H7 (cell line): ENCODE data around the gene OLIG3. TPM values are rescaled to one million over a fixed set of nuclear protein-coding genes. Genes with fewer than 3 reads are reported as not detected.
A peak's percentile ranks its signal among the peaks of the same experiment; 100 is the strongest.

Experiments
- DNase-seq: peaks from one replicate; pipeline ENCODE4 v3.0.0; 2012
- H3K27me3 ChIP-seq: 2 replicates; pipeline ENCODE4 v1.6.0; 2011; ENCODE audit warnings: mild to moderate bottlenecking, low read length; ENCODE audit not compliant: control insufficient read depth, insufficient read depth
- H3K36me3 ChIP-seq: replicated peaks from 2 replicates; pipeline ENCODE4 v1.5.1; 2011; ENCODE audit warnings: low read length; ENCODE audit not compliant: control insufficient read depth, insufficient read depth
- H3K4me3 ChIP-seq: 2 replicates; pipeline ENCODE4 v1.5.1; 2011; ENCODE audit warnings: low read depth, mild to moderate bottlenecking, control low read depth, low read length, moderate library complexity; ENCODE audit not compliant: insufficient read depth
- total RNA-seq: library from RNA; depleted of rRNA; stranded (reverse); fragments of >200 nt; shearing (Covaris generic); gene quantifications from 2 replicates; pipeline ENCODE4 v1.2.3, GENCODE V29; 2014

The OLIG3 gene
- total RNA-seq, 1 experiment from 2014 or later: 0.28 TPM

DNA sequence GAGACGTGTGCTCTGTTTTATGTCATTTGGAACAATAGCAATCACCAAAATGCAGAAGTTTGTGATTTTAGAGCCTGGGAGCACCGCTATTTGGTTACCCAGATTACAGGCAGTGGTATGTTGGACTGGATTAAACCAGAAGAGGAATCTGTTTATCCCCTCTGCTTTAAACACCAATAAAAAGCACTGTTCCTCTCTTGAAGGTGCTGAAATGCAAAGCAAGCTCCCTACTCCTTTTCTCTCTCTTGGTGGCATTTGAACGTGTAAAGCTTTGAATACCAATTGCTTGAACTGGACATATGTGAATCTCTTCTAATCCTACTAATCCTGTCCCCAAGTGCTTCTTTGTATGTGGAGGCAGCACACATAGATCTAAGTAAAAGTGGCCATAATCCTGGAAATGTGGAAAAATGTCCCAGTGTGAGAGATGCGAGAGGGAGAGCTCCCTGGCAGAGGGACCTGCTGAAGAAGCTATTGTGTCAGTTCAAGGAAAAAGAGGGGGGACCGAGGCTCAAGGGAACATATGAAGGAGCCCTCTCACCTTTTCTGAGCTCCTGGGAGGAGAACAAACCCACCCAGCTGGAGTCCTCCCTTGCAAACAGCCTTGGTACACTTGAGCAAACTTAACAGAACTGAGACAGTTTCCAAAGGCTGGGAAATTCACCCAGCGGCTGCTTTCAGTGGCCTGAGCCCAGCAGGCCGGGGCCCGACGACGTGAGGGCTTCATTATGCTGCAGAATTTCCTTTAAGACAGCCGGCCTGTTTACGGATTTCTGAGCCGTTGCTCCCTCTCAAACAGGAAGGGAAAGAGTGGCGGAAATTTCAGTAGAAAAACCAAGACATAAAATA is 18.8 kb upstream of the OLIG3 start:
- Histone ChIP-seq H3K36me3 (no peaks in the 10 kb centered on the region), H3K4me3 (no peak overlapping the region), H3K27me3 (peaks cover 3% of the 10 kb centered on the region; the same call in 1 of the 2 replicates)
- DNase-seq: peak; percentile 61

DNA sequence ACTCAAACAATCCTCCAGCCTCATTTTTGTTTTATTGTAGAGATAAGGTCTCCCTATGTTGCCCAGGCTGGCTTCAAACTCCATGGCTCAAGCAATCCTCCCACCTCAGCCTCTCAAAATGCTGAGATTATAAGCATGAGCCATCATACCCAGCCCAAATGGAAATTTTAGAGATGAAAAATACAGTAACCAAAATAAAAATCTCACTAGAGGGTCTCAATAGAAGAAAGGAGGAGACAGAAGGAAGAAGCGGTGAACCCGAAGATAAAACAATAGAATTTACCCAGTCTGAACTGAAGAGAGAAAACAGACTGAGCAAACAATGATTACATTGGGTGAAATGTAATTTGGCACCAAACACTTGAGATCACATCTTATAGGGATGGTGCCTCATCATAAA is 16.7 kb upstream of the OLIG3 start:
- Histone ChIP-seq H3K36me3 (no peaks in the 10 kb centered on the region), H3K4me3 (no peak overlapping the region), H3K27me3 (no peaks in the 10 kb centered on the region; the same call in none of the 2 replicates)
- DNase-seq: no peak

DNA sequence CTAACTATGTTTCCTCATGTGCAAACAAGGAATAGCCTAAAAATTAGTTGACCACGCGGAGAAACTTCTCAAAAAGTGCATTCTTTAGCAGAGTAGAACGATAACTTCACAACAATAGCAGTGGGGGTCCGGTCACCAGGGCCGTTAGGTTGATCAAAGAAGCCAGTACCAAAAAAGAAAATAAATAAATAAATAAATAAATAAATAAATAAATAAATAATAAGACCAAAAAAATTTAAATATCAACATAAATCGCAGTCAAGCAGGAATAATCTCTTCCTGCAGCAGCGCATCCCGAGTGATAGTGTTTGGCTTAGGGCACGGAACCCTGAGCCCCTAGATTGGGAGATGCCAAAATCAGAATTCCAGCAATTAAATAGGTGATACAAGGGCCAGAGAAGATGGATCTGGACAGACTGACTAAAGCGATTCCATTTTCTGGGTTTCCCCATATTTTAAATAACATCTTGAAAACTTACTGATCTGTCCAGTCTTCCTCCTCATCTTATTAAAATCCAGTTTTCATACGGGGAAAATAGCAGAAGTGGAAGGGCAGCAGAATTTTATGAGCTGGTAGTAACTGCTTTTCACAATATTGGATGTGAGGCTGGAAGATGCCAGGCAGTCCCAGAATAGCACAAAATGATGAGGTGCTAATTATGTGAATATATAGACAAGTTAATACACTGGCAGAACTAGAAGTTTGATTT is 4.4 kb upstream of the OLIG3 start:
- Histone ChIP-seq H3K36me3 (no peaks in the 10 kb centered on the region), H3K27me3 (peaks cover 77% of the 10 kb centered on the region), H3K4me3 (no peak overlapping the region; the same call in 1 of the 2 replicates)
- no peak for DNase-seq

DNA sequence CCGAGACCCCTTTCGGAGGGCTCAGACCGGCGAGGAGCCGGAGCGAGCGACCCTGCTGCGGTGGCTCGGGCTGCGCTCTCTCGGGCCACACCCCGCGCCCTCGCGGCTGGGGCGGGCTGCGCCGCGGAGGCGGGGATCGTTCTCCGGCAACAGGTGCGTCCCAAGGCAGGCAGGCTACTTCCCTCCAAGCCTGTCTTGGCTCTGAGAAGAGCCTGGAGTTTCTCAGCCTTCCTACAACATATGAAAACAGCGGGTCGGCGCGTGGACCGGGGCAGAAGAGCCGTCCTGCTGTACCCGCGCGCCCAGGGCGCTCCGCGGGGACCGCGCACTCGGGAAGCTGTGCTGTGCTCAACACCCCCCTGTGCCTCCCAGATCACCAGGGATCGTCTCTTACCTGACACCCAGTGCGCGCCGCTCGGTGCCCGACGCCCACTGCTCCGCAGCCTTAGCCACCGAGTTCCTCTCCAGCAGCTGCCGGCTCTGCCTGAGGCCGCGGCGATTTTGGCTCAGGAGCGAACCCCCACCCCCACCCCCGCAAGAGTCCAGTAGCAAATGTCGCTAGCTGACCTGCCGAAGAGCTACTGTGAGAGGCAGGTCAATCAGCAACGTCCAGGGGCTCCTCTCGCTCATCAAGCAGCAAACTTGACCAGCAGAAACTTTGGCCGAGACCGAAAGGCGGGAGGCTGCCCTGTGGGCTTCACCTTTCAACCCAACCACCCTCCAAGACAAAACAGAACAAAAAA is 3.7 kb upstream of the OLIG3 start:
- Histone ChIP-seq H3K36me3 (no peaks in the 10 kb centered on the region), H3K27me3 (peaks cover 85% of the 10 kb centered on the region), H3K4me3 (peak overlapping the region; percentile 43)
- peak; percentile 86 for DNase-seq

DNA sequence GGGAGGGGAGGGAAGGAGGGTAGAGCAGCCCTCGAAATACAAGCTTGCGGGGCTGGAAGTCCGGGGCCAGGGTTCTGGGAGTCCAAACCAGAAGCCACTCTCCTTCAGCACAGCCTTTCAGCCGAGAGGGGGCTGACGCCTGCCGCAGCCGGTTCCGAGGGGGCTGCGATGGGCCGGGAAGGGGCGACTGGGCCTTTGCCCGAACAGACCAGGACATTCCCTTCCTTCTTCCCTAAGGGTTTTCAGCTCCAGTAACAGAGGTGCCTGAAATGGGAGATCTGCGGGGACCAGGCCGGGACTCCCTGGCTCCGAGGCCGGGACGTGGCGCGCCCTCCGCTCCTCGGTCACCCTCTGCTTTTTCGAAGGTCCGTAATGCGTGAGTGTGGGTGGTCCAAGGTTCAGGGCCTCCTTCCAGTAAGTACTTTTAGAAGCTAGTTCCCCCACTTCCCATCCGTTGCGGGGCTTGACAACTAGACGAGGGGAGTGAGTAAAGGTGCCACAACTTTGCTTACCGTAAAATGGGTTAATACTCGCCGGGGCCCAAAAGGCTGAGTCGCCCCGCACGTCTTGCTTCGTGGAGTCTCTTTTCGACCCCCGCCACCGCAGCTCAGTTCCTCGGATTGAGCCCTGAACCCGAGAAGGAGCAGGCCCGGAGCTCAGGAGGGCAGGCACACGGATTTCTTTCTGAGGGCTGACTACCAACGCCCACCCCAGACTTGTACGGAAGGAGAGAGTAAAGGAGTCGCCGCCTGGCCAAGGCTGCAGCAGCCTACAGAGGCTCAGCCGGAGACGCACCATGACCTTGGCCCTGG is 2.9 kb upstream of the OLIG3 start:
- H3K36me3 ChIP-seq: no peaks in the 10 kb centered on the region
- H3K4me3 ChIP-seq: peak overlapping the region; percentile 43
- DNase-seq: peak; percentile 71
- H3K27me3 ChIP-seq: peaks cover 92% of the 10 kb centered on the region

DNA sequence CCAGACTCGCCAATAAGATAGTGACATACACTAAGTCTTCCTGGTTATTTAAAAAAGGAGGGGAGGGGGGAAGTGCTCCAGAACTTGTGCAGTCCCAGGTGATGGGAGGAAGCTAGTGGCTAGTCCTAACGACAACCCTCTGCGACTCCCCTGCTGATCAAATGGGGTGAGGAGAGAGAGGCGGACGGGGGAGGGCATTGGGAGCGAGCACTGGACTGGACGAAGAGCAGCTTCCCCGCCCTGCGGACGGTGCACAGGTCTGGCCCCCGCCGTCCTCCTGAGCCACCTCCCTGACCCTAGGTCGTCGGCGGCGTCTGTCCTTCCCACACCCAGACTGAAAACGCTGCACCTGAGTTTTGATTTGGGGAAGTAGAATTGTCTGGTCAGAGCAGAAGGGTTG is 2.2 kb upstream of the OLIG3 start:
- peak; percentile 75 for DNase-seq
- Histone ChIP-seq H3K36me3 (no peaks in the 10 kb centered on the region), H3K4me3 (peak overlapping the region; percentile 32; the same call in 1 of the 2 replicates), H3K27me3 (peaks cover 97% of the 10 kb centered on the region)

DNA sequence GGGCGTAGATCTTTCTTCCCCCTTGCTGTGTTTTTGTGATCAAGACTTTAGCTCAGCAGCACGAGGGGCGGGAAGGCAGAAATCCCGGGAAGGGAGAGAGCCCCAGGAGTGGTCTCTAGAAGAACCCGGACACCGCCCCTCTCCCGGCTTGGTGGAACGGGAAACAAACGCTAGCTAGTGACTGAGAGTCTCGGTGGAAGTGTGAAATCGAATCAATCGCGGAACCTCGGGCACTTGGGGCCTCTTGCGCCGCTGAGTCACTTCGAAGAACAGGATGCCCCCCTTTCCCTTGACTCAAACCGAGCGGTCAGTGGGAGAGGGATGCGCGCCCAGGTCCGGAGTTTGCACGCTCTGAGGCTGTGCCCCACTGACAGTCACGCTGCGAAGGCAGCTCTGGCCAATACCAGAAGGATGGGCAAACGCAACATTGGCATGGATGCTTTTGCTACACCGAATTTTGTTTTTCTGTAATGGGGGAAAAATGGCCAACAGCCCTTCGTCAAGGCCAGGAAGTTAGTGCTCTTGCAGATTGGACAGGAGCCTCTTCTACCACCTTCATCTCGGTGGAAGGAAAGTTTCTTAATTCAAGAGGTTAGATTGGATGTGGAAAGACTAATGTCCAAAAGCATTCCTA is 1.6 kb upstream of the OLIG3 start:
- H3K4me3 ChIP-seq: peak overlapping the region; percentile 32
- peak; percentile 81 for DNase-seq
- peaks cover 99% of the 10 kb centered on the region for H3K27me3 ChIP-seq

DNA sequence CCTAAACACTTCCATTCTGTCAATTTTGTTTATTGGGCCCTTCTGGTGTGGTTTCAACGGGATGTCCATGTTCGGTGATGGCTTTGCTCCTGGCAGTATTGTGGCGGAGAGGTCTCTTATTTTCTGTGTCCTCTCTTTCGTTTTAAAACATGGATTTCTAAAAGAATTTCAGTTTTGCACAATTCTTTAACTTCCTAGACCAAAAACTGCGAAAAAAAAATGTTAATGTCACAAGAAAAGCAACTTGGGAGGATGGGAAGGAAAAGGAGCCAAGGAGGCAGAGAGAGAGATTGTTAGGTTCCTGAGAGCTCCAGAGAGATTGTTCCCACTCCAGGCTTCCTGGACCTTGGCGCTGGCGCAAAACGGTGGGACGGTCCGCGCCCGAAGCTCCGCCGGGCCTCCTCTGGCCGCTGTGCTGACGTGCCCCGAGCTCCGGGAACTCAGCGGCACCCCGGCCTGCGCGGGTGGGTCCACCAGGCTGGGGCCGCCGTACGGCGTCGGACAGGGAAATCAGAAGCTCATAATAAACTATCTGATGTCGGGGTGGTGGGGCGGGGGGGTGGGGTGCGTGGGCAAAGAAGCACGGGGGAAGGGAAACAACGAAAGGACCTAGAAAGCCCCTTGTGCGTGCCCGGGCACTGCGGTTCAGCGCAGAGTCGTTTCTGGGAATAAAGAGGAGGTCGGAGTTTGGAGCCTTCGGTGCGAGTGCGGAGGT is 951 bp upstream of the OLIG3 start:
- Histone ChIP-seq H3K36me3 (no peaks in the 10 kb centered on the region), H3K27me3 (peaks cover 99% of the 10 kb centered on the region), H3K4me3 (peak overlapping the region; percentile 32)
- DNase-seq: peak; percentile 73

More for the DNA sequence above, 1.6 kb upstream of the OLIG3 start:
- no peaks in the 10 kb centered on the region for H3K36me3 ChIP-seq

DNA sequence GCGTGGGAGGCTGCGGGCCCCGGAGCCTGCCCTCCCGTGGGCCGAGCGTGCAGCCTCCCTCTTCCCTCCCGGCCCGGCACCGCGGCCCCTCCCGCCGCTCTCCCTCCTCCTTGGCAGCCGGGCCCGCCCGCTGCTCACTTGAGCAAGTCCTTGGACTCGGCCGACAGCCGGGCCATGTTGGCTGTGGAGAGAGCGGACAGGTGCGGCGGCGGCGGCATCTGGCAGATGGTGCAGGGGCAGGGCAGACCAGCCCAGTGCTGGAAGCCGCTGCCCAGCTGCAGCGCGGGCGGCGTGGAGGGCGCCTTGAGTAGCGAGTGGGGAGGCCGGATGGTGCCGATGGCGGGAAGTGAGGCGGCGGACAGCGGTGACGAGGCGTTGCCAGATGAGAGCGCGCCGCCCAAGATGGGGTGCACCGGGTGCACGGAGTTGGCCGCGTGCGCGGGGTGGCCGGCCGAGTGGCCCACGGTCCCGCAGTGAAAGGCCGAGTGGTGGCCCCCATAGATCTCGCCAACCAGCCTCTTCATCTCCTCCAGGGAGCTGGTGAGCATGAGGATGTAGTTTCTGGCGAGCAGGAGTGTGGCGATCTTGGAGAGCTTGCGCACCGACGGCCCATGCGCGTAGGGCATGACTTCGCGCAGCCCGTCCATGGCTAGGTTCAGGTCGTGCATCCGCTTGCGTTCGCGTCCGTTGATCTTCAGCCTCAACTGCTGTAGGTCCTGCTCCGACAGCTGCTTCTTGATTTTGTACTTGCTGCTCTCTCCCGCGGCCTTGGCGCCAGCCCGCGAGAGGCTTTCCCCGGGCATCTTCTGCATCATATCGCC is 766 bp downstream of the OLIG3 start:
- Histone ChIP-seq H3K36me3 (no peaks in the 10 kb centered on the region), H3K27me3 (peaks cover 99% of the 10 kb centered on the region), H3K4me3 (peak overlapping the region; percentile 36)
- DNase-seq: peak; percentile 86

DNA sequence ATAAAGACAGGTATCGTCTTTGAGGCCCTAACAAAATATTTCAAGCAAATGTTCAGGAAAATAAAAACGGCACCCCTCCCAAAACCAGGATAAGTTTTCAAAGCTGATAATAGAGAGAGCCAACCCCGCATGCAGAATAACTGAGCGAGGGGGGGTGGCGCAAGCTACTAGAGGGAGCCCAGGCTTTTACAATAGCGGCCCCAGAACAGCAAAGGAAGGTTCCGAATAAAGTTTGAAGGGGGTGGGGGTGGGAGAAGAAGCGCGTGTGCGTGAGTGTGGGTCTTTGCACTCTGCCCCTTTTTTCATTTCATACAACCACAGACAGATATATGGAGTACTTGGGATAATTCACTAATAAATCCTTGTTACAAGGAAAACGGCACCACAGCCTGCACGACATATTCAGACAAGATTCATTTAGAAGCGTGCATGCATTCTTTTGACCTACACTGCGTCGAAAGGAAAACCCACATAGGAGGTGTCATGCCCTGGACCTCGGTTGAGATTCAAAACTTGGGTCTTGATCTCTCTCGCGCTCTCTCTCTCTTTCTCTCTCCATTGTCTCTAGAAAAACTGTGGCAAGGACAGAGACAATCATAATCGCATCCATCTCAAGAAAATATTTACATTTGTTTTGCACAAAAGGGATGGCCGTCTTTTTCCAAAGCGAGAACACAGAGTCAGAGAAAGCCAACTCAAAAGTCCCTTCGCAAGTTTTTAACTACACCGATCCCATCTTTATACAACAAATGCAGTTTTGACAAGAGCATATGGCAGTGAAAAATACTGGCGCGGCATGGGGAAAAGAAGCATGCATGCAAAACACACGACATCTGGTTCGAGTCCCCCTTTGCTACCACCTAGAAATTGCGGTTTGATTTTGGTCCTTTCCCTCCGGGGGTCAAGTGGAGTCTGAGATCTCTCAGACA is 1.6 kb downstream of the OLIG3 start:
- Histone ChIP-seq H3K27me3 (peaks cover 99% of the 10 kb centered on the region), H3K4me3 (peak overlapping the region; percentile 36)
- DNase-seq: peak; percentile 36

DNA sequence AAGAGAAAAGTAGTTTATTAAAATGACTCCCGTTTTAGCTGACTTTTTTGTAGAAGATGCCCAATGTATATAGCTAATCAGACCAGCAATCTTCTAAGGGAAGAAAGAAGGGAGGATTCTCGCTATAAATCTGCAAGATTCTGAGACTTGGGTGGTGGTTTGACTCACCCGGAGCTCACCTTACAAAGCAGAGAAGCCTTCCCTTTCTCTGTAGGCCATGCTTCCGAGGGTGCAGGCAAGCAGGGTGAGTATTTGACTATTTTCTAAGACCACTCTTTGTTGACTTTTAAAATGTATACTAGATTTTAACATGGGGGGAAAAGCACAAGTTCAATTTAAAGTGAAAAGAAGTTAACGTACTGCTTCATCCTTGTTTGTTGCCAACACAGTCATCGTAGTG is 2.7 kb downstream of the OLIG3 start:
- DNase-seq: peak; percentile 26
- Histone ChIP-seq H3K36me3 (no peaks in the 10 kb centered on the region), H3K27me3 (peaks cover 99% of the 10 kb centered on the region), H3K4me3 (no peak overlapping the region)

More for the DNA sequence above, 1.6 kb downstream of the OLIG3 start:
- H3K36me3 ChIP-seq: no peaks in the 10 kb centered on the region

DNA sequence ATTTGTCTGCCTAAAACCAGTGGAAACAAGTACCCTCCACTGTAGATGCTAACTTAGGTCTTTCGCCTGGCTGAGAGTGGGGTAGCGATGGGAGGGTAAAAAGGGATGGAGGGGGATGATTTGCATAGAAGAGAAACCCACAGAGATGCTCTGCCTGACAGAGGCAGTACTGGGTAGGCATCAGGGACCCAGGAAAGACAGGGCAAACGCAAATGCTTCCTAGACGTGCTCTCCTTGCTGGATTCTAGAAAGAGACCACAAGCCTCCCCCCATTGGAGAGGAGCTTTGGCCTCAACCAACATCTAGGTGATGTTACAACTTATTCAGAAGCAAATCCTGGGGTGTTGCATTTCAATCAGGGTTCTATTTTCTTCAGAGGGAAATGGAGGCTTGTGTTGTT is 3.2 kb downstream of the OLIG3 start:
- DNase-seq: peak; percentile 68
- Histone ChIP-seq H3K36me3 (no peaks in the 10 kb centered on the region), H3K4me3 (no peak overlapping the region), H3K27me3 (peaks cover 99% of the 10 kb centered on the region)
